Stimulated activated naive B cell treated with anti-CD40 and anti-IgM and Interleukin-4, amounts not matched to agents 10 μg/mL and 1 μg/mL and 100 μg/mL, for 72 hours (primary cell): Measurements from ENCODE around the gene MTHFD1.

ENCODE experiments used
- ATAC-seq, 2 donors: fragments of 150-1000 bp; cut with Tn5 transposase; replicated peaks; 2 replicates each; pipeline ENCODE4 v1.10.0; 2021; ENCODE audit warnings: moderate library complexity in 1 of 2
- DNase-seq: peaks from one replicate; pipeline ENCODE4 v3.0.0; 2021
- H3K27ac Mint-ChIP-seq: one replicate; pipeline ENCODE4 v1.8.0; 2022; ENCODE audit warnings: mild to moderate bottlenecking, mixed read lengths
- H3K27me3 Mint-ChIP-seq, 2 donors: one replicate each; pipeline ENCODE4 v1.8.0; 2022; ENCODE audit warnings: mixed read lengths in 2 of 2
- H3K36me3 Mint-ChIP-seq, 2 donors: one replicate each; pipeline ENCODE4 v1.8.0; 2022; ENCODE audit warnings: mixed read lengths in 2 of 2, mild to moderate bottlenecking in 1 of 2
- H3K4me1 Mint-ChIP-seq, 2 donors: one replicate each; pipeline ENCODE4 v1.8.0; 2022; ENCODE audit warnings: mixed read lengths in 2 of 2, mild to moderate bottlenecking in 1 of 2
- H3K4me3 Mint-ChIP-seq, 2 donors: one replicate each; pipeline ENCODE4 v1.8.0; 2022; ENCODE audit warnings: mild to moderate bottlenecking in 2 of 2, mixed read lengths in 2 of 2, moderate library complexity in 1 of 2
- H3K9me3 Mint-ChIP-seq, 2 donors: one replicate each; pipeline ENCODE4 v1.8.0; 2022; ENCODE audit warnings: mixed read lengths in 2 of 2, mild to moderate bottlenecking in 1 of 2

Gene MTHFD1

GRCh38 chr14:64474041-64474440, 85.9 kb downstream of the MTHFD1 start:
- ATAC-seq (no peak), DNase-seq (no peak)
- Mint-ChIP-seq H3K4me1 (peaks cover 3 to 13% of the 10 kb centered on the region in 2 donors), H3K36me3 (peaks cover 7 to 13% of the 10 kb centered on the region in 2 donors), H3K9me3 (no peaks in the 10 kb centered on the region), H3K27ac (no peak overlapping the region), H3K4me3 (no peak overlapping the region), H3K27me3 (no peaks in the 10 kb centered on the region)

- Mint-ChIP-seq H3K36me3 (peaks cover 6 to 19% of the 10 kb centered on the region in 2 donors), H3K4me1 (peaks cover 3 to 13% of the 10 kb centered on the region in 2 donors), H3K9me3 (no peaks in the 10 kb centered on the region), H3K27ac (no peak overlapping the region), H3K27me3 (no peaks in the 10 kb centered on the region), H3K4me3 (no peak overlapping the region)
- no peak for DNase-seq
- no peak for ATAC-seq
Observed at GRCh38 chr14:64474698-64475097, 86.5 kb downstream of the MTHFD1 start.

GRCh38 chr14:64475585-64476273, 87.6 kb downstream of the MTHFD1 start:
- Mint-ChIP-seq H3K27ac (no peak overlapping the region), H3K27me3 (no peaks in the 10 kb centered on the region), H3K4me1 (peaks cover 3 to 13% of the 10 kb centered on the region in 2 donors), H3K4me3 (no peak overlapping the region), H3K36me3 (peaks cover 6 to 21% of the 10 kb centered on the region in 2 donors), H3K9me3 (no peaks in the 10 kb centered on the region)
- ATAC-seq (no peak), DNase-seq (no peak)

GRCh38 chr14:64476438-64476837, 88.3 kb downstream of the MTHFD1 start:
- Mint-ChIP-seq H3K4me3 (no peak overlapping the region), H3K27me3 (no peaks in the 10 kb centered on the region), H3K36me3 (peaks cover 6 to 21% of the 10 kb centered on the region in 2 donors), H3K27ac (no peak overlapping the region), H3K9me3 (no peaks in the 10 kb centered on the region), H3K4me1 (peaks cover 3 to 10% of the 10 kb centered on the region in 2 donors)
- no peak for ATAC-seq
- DNase-seq = no peak

GRCh38 chr14:64478634-64479250, 90.6 kb downstream of the MTHFD1 start:
- Mint-ChIP-seq H3K27ac (no peak overlapping the region), H3K36me3 (peaks cover 7 to 21% of the 10 kb centered on the region in 2 donors), H3K4me3 (no peak overlapping the region), H3K27me3 (no peaks in the 10 kb centered on the region), H3K4me1 (peaks cover 3 to 4% of the 10 kb centered on the region in 2 donors), H3K9me3 (no peaks in the 10 kb centered on the region)
- no peak for DNase-seq
- peak in 1 of 2 donors; percentile 38 for ATAC-seq

GRCh38 chr14:64488590-64489099, 100.5 kb downstream of the MTHFD1 start:
- no peaks in the 10 kb centered on the region for H3K27me3 Mint-ChIP-seq
- no peaks in the 10 kb centered on the region for H3K9me3 Mint-ChIP-seq
- no peak for DNase-seq
- H3K4me3 Mint-ChIP-seq = no peak overlapping the region
- peaks cover 26 to 35% of the 10 kb centered on the region in 2 donors for H3K36me3 Mint-ChIP-seq
- no peak overlapping the region for H3K27ac Mint-ChIP-seq
- no peak for ATAC-seq
- peaks cover 11 to 21% of the 10 kb centered on the region in 2 donors for H3K4me1 Mint-ChIP-seq

- DNase-seq (no peak), ATAC-seq (no peak)
- peaks cover 15 to 27% of the 10 kb centered on the region in 2 donors for H3K4me1 Mint-ChIP-seq
- no peak overlapping the region for H3K4me3 Mint-ChIP-seq
- H3K27ac Mint-ChIP-seq = no peak overlapping the region
- no peaks in the 10 kb centered on the region for H3K27me3 Mint-ChIP-seq
- H3K36me3 Mint-ChIP-seq = peaks cover 28 to 48% of the 10 kb centered on the region in 2 donors
- no peaks in the 10 kb centered on the region for H3K9me3 Mint-ChIP-seq
Observed at GRCh38 chr14:64491637-64492036, 103.5 kb downstream of the MTHFD1 start.

GRCh38 chr14:64493455-64493854, 105.3 kb downstream of the MTHFD1 start:
- no peak overlapping the region for H3K4me3 Mint-ChIP-seq
- peaks cover 15 to 27% of the 10 kb centered on the region in 2 donors for H3K4me1 Mint-ChIP-seq
- H3K27ac Mint-ChIP-seq = peak overlapping the region; percentile 21
- H3K27me3 Mint-ChIP-seq = no peaks in the 10 kb centered on the region
- H3K36me3 Mint-ChIP-seq = peaks cover 24 to 45% of the 10 kb centered on the region in 2 donors
- DNase-seq (no peak), ATAC-seq (no peak)
- H3K9me3 Mint-ChIP-seq = no peaks in the 10 kb centered on the region

GRCh38 chr14:64495252-64495651, 107.1 kb downstream of the MTHFD1 start:
- H3K27me3 Mint-ChIP-seq = no peaks in the 10 kb centered on the region
- peaks cover 18 to 34% of the 10 kb centered on the region in 2 donors for H3K4me1 Mint-ChIP-seq
- H3K9me3 Mint-ChIP-seq = no peaks in the 10 kb centered on the region

GRCh38 chr14:64496764-64497163, 108.6 kb downstream of the MTHFD1 start:
- Mint-ChIP-seq H3K4me1 (peaks cover 12 to 37% of the 10 kb centered on the region in 2 donors), H3K27me3 (no peaks in the 10 kb centered on the region), H3K9me3 (no peaks in the 10 kb centered on the region), H3K27ac (no peak overlapping the region), H3K4me3 (no peak overlapping the region), H3K36me3 (peaks cover 14 to 30% of the 10 kb centered on the region in 2 donors)
- DNase-seq = no peak
- ATAC-seq = no peak

More at GRCh38 chr14:64495252-64495651, 107.1 kb downstream of the MTHFD1 start:
- H3K4me3 Mint-ChIP-seq = no peak overlapping the region
- H3K36me3 Mint-ChIP-seq = peaks cover 22 to 42% of the 10 kb centered on the region in 2 donors
- no peak overlapping the region for H3K27ac Mint-ChIP-seq
- no peak for ATAC-seq
- no peak for DNase-seq

GRCh38 chr14:64500088-64500487, 111.9 kb downstream of the MTHFD1 start:
- ATAC-seq (no peak), DNase-seq (no peak)
- H3K9me3 Mint-ChIP-seq = no peaks in the 10 kb centered on the region
- H3K4me3 Mint-ChIP-seq = peak overlapping the region in 1 of 2 donors; percentile 33
- H3K4me1 Mint-ChIP-seq = peaks cover 16 to 33% of the 10 kb centered on the region in 2 donors
- H3K27ac Mint-ChIP-seq = peak overlapping the region; percentile 37
- H3K36me3 Mint-ChIP-seq = peaks cover 8 to 26% of the 10 kb centered on the region in 2 donors
- H3K27me3 Mint-ChIP-seq = no peaks in the 10 kb centered on the region

- H3K27me3 Mint-ChIP-seq = no peaks in the 10 kb centered on the region
- DNase-seq = no peak
- H3K36me3 Mint-ChIP-seq = peaks cover 16 to 28% of the 10 kb centered on the region in 2 donors
- H3K9me3 Mint-ChIP-seq = no peaks in the 10 kb centered on the region
- peaks cover 26 to 48% of the 10 kb centered on the region in 2 donors for H3K4me1 Mint-ChIP-seq
- ATAC-seq = no peak
- peak overlapping the region; percentile 100 for H3K27ac Mint-ChIP-seq
- H3K4me3 Mint-ChIP-seq = peak overlapping the region; percentile 85 to 100
Observed at GRCh38 chr14:64501411-64502171, 113.4 kb downstream of the MTHFD1 start.

GRCh38 chr14:64502456-64502855, 114.3 kb downstream of the MTHFD1 start:
- H3K4me3 Mint-ChIP-seq = peak overlapping the region; percentile 85 to 100
- peak overlapping the region; percentile 100 for H3K27ac Mint-ChIP-seq
- ATAC-seq = no peak
- H3K27me3 Mint-ChIP-seq = no peaks in the 10 kb centered on the region
- peaks cover 15 to 25% of the 10 kb centered on the region in 2 donors for H3K36me3 Mint-ChIP-seq
- peaks cover 31 to 57% of the 10 kb centered on the region in 2 donors for H3K4me1 Mint-ChIP-seq
- DNase-seq = no peak
- H3K9me3 Mint-ChIP-seq = no peaks in the 10 kb centered on the region

- no peaks in the 10 kb centered on the region for H3K9me3 Mint-ChIP-seq
- H3K4me3 Mint-ChIP-seq = peak overlapping the region; percentile 85 to 100
- ATAC-seq (no peak), DNase-seq (peak; percentile 19)
- peaks cover 13 to 21% of the 10 kb centered on the region in 2 donors for H3K36me3 Mint-ChIP-seq
- H3K4me1 Mint-ChIP-seq = peaks cover 35 to 62% of the 10 kb centered on the region in 2 donors
- no peaks in the 10 kb centered on the region for H3K27me3 Mint-ChIP-seq
- peak overlapping the region; percentile 100 for H3K27ac Mint-ChIP-seq
Observed at GRCh38 chr14:64502887-64503433, 114.8 kb downstream of the MTHFD1 start.
